GM18909 (cell line): Measurements from ENCODE around the gene AIMP2.
A peak's percentile ranks its signal among the peaks of the same experiment; 100 is the strongest.
"Not testable (repeated sequence)": the region's sequence is repeated elsewhere in the genome, so short reads cannot be mapped to it uniquely, and the experiment has no call there.

Source experiments
- ATAC-seq: cut with Tn5 transposase; IDR thresholded peaks from one replicate; pipeline ENCODE4 v1.9.1; 2021; ENCODE audit warnings: mild to moderate bottlenecking; ENCODE audit not compliant: unreplicated experiment, poor library complexity

AIMP2 gene

GRCh38 chr7:6008668-6009611, at the start of gene AIMP2, which contains the start of gene PMS2:
Gene AIMP2 (plus strand): TSS chr7:6009272. CDS start chr7:6009364, 92 bp downstream.
Gene PMS2 (minus strand): TSS chr7:6009049. CDS start chr7:6009019, 30 bp downstream.
- ATAC-seq, result peak; percentile 94

DNA sequence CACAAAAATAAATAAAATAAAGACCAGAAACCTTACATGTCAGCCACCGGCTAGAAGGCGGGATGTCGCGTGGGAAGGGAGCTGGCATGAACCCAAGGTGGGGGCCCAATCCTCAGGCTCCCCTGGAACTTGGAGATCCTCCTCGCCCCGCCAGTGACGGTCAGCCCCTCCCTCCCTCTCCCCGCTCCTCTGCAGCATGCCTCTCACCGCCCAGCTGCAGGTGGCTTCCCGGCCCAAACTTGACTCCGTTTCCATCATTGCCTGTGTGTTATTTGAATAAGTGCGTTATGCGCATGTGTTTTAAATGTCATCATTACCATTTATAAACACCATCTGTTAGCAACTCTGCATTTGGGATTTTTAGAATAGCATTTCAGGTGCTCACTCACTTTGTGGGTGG, 45.9 kb upstream of the AIMP2 start:
- not testable (repeated sequence) for ATAC-seq

- not testable (repeated sequence) for ATAC-seq
These were observed 45.3 kb upstream of the AIMP2 start for GRCh38 chr7:5963810-5964209.

DNA sequence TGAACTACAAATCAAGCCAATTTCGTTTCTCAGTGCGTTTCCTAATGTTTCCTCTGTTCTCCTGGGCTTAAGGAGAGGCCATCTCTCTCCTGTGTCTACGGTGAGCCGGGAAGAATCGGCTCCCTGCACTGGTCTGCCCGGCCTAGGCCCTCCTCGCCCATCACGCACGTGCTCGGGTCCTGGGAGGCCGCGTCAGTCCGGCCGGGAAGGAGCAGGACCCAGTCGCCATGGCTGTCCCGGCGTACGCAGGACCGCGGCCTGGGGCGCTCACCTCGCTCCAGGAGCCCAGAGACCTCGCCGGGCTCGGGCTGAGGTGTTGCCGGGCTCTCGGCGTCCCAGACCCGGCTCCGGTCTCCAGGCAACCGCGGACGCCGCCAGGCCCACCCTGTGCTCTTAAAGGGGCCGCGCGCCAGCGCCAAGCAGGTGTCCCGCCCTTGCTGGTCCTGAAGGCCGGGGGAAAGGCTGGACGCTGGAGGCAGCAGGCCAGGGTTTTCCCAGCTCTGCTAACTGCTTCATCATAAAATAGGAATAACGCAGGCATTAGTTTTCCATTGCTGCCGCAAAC, 38.6 kb upstream of the AIMP2 start, which contains the start of gene RSPH10B:
RSPH10B (minus strand) TSS at position 343 of the 565 bp plus-strand sequence. CDS start 3,573 bp downstream, outside the sequence.
- not testable (repeated sequence) for ATAC-seq

DNA sequence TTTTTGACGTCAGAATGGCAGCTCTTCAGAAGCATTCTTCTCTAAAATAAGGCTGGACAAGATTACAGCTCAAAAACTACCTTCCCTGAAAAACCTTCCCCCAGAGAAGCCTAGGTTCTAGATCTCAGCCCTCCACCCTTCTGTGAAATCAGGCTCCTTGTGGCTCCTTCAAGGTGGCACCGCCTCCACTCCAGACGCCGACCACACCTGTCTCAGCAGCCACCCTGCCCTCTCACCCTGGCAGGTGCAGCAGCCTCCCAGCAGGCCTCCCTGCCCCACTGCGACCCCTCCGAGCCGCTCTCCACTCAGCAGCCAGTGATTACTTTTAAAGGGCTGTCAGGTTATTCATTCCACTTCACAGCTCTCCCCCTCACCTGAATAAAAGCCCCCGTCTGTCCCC, 35.5 kb upstream of the AIMP2 start:
- ATAC-seq, result not testable (repeated sequence)

GRCh38 chr7:5979680-5980314, 29.3 kb upstream of the AIMP2 start:
- ATAC-seq, result not testable (repeated sequence)

GRCh38 chr7:5987061-5987460, 22.0 kb upstream of the AIMP2 start:
- not testable (repeated sequence) for ATAC-seq

DNA sequence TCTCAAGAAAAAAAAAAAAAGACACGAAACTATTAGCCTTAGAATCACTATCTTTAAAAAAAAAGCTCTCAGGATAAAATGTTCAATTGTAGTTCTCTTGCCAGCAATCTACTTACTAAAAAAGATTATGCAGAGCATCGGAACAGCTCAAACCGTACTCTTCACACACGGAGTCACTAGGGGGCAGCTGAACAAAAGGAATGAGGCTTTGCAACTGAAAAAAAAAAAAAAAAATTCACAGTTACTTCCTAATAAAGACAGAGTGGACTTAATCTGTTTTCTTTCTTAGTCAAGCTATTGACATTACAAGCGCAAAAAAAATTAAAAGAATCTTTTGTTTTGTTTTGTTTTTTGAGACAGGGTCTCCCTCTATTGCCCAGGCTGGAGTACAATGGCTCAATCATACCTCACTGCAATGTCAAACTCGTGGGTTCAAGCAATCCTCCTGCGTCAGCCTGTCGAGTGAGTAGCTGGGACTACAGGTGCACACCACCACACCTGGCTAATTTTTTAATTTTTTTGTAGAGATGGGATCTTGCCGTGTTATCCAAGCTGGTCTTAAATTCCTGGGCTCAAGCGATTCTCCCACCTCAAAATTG, 11.8 kb upstream of the AIMP2 start:
- no peak for ATAC-seq

- ATAC-seq, result no peak
These were observed 1.7 kb upstream of the AIMP2 start for GRCh38 chr7:6007386-6007785.

GRCh38 chr7:6007835-6008590, 1.1 kb upstream of the AIMP2 start:
- ATAC-seq, result not testable (repeated sequence)

- not testable (repeated sequence) for ATAC-seq
These were observed 1.3 kb downstream of the AIMP2 start for GRCh38 chr7:6010370-6010769.

GRCh38 chr7:6011541-6011940, 2.5 kb downstream of the AIMP2 start:
- ATAC-seq, result no peak

DNA sequence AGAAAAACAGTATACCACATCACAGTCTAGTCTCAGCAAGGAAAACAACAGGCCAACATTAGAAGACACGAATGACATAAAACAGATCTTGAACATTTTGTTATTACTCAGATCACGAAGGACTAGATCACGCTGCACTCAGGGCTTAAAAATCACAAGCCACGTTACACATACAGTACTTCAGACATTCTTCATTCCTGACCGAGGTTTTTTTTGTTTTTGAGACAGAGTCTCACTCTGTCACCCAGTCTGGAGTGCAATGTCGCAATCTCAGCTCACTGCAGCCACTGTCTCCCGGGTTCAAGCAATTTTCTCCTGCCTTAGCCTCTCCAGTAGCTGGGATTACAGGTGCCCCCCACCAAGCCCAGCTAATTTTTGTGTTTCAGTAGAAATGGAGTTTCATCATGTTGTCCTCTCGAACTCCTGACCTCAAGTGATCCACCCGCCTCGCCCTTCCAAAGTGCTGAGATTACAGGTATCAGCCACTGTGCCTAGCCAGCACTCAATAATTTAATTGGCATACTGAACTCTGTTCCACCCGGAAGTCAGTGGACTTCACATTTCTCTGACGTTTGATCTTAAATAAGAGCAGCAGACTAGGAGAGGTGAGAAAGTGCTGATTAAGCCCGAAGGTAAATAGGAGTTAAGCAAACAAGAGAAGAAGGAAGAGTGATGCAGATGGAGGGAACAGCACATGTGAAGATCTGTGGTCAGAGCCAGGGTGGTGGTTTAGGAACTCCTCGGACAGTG, 3.5 kb downstream of the AIMP2 start:
- no peak for ATAC-seq

DNA sequence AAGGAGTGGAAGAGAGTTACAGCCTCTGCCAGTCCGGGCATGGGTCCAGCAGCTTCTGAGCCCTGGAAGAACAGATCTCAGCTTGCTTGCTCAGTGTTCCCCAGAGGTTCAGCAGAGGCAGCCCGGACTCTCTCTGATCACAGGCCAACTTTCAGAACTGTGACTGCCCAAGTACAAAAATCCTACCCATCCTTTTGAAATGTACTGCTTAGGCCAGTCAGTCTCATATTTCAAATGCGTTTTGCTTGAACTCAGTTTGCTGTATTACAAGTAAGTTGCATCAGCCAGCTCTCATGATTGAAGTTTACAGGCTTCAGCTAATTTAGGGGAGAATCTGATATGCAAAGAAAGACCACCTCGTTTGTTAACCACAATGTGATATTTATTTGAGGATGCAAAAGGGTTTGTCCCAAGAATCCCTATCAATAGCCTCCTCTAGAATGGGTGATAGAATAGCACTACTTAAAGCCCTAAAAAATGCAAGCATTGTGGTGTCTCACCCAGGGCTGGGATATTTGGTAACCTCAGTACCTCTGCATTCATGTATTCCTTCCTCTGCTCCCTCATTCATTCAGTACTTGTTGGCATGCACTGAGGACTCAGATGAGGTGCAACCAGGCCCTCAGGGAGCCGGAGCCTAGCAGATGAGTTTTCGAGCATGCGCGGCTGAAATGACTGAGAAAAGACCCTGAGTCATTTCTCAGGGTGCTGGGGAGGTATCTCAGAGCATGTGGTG, 7.0 kb downstream of the AIMP2 start:
- ATAC-seq, result no peak

DNA sequence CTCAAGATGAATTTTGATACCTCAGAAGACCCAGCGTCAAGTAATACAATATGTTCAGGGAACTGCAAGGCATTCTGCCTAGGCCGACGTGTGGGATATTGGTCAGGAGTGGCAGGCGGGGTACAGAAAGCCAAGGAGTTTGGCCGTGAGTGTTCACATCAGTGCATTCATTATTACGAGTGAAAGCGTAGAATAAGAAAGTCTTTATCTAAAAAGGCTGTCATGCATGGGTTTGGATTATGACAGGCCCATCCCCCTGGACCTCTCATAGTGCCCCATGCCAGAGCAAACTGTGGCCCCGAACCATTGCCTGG, 7.5 kb downstream of the AIMP2 start:
- ATAC-seq, result no peak

GRCh38 chr7:6020371-6021286, 11.6 kb downstream of the AIMP2 start:
- no peak for ATAC-seq

GRCh38 chr7:6022707-6023106, 13.6 kb downstream of the AIMP2 start:
- ATAC-seq, result no peak
